GM18499 (cell line): Measurements from ENCODE around the gene ST7L.
A peak's percentile ranks its signal among the peaks of the same experiment; 100 is the strongest.

Experiments used
- ATAC-seq: cut with Tn5 transposase; IDR thresholded peaks from one replicate; pipeline ENCODE4 v1.9.1; 2021; ENCODE audit warnings: moderate number of reproducible peaks; ENCODE audit not compliant: insufficient read depth, unreplicated experiment

The ST7L gene

DNA sequence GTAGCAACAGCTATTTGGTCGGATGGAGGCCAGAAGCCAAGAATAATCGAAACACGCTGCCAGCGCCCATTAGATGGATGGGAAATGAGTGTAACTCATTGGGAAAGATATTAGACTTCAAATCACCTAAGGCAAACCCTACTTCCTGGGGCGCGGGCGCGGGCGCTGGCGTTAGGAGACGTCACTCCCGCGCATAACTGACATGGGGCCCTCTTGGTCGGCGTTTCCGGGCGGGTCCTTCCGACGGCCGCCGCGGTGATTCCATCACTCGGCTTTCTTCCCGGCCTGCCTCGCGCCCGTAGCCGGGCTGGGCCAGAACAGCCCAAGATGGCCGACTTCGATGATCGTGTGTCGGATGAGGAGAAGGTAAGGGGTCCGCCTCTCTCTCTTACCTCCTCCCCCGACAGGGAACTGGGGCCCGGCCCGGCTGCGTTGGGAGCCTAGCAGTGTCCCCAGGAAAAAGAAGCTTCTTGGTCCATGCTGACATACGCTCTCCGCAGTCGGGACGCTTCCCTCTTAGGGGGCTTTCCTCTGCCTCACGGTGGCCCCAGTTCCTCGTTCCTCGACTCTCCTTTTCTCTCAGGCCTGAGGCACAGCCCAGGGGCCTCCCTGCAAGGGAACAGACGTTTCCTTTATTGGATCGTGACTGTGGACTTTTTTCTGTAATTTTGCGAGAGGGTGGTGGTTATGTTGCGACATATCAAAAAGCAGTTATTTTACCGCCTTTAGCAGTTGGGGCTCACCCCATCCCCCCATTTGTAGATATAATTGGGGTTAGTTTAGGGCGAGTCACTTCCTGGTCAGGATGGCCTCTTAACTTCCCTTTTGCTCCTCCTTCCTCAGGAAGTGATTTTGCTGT lies 806 bp upstream of the ST7L start, which contains the start of gene CAPZA1:
Gene CAPZA1, plus strand, starts transcription at position 315 of the 859 bp plus-strand sequence. Its CDS starts 13 bp downstream, at position 328.
- ATAC-seq = peak; percentile 51

DNA sequence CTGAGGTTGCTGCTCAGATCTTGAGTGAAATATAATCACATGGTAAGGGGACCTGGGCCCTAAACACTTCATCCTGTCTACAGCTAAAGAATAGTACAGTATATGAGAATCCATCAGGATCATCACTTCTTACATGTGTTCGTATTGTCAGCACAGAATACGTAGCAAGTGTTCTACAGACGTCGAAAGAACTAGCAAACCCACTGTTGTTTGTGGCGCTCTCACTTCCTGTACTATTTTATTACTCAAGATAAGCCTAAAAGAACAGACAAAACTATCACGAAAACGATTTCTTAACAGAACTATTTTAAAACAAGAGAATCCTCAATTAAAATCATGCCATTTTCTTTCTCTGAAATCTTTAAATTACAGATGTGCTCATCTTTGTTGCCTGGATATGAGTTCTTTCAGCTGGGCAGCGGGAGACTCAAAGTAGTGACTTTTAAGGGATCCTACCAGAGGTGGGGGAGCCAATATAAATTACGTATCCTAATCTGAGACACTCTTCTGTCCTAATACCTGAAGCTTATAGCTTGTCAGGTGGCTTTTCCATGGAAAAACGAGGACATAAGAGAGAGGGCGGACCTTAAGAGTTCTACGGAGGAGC lies 724 bp downstream of the ST7L start:
- no peak for ATAC-seq

DNA sequence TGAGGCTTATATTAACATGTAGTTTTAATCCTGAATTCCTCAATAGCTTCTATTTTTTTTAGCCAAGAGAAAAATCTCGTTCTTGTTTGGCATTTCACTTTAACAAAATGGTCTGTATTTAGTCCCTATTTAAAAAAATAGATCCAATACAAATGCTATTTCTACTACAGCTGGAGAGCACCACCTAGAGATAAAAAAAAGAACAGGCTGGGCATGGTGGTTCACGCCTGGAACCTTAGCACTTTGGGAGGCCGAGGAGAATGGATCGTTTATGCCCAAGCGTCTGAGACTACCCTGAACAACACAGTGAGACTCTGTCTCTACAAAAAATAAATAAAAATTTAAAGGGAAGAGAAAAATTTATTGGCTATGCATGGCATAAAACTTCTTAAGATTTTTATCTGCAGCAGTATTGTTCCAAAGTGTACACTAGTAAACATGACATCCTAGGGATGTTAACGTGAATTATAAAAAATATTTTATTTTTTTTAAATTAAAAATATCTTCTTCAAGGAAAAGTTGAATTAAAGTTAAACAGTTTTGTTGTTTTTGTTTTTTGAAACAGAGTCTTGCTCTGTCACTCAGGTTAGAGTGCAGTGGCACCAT lies 4.4 kb downstream of the ST7L start:
- no peak for ATAC-seq

DNA sequence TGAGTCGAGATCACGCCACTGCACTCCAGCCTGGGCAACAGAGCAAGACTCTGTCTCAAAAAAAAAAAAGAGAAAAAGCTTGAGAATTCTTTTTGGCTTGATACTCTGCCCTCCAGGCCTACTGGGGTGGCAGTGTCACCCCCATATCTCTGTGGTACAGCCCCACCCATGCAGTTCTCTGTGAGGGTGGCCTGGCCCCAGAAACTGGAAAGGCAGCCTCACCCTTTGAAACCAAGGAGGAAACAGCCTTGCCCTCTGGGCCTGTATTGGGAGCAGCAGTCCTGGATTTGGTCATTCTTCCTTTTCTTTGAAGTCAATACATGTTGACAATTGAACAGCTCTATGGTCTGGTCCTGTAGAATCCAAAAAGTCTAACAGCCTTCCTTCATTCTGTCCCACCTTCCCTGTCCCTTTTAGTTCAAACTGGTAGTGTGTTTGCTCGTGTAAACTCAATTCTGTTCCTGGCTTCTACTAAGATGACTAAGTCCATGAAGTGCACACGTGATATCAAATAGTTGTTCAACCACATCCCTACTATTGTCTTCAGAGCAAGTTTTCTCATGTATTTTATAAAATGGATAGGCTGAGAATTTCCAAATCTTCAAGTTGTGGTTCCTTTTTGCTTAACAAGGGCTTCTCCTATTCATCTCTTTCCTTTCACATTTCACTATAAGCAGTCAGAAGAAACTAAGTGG lies 13.2 kb downstream of the ST7L start:
- no peak for ATAC-seq

DNA sequence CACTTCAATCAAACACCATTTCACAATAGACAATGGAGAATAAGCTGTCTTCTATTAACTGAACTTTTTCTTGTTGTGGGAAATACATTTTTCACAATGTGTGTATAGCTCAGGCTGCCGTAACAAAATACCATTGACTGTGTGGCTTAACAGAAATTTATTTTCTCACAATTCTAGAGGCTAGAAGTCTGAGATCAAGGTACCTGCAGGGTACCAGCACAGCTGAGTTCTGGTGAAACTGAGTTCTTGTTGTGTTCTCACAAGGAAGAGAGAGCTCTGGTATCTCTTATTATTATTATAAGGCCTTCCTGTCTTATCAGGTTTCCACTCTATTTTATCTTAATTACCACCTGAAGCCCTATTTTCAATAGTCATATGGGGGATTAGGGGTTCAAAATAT lies 15.4 kb downstream of the ST7L start:
- no peak for ATAC-seq

DNA sequence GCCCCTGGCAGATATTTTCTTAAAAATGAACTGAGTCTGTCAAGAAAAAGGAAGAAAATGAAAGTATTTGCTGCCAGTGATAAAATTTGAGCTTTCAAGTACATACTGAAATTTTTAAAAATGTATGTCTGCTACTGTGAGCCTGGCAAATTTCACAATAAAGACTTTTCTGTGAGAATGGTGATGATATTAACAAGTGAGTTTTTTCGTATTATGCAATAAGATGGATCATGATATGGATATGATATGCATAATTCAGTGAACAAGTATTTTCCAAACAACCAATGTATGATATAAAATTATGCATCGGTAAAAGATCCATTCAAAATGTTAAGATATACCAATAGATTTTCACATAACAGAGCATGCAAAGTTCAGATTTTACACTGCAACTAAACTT lies 15.9 kb downstream of the ST7L start:
- no peak for ATAC-seq

DNA sequence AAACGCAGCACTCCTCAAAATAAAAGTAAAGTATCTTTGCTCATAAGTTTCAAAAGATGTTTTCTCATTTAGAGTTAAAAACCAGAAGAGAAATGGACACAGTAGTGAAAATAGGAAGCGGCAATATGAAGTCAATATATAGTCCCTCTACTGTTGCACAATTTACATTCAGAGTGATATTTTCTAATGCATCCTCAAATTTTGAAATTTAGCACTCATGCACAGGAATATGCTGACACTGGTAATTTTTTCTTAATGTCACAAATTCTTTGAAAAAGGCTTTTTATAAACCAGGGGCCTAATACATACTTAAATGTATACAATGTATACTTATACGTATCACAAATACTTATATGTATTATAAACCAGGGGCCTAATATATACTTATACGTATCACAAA lies 19.5 kb downstream of the ST7L start:
- no peak for ATAC-seq

DNA sequence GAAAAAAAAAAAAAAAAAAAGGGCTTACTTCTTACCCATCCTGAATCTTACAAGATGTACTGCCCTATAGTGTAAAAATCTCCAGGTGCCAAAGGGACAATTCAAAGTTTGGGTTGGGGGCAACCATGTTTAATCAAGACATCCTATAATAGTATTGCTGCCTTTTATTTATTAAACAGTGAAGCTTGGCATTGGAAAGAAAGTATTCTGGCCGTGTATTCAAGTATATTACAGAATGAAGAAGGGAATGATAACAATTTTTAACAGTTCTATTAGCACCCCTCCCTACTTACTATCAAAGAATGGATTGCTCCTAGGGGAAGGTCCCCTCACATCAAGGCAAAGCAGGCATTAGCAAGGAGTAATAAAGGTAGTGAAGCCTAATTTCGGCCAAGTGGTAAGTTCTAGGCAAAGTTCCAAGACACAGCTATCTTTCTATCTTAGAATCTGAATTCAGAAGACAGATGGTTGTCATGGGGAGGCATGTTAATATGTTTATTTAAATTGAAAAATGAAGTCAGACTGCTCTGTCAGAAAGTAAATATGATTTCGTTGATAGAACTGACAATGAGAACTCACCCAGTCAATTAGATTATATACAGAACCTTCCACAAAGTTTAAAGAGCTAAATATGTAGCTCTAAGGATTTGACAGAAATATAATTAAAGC lies 24.6 kb downstream of the ST7L start:
- no peak for ATAC-seq

DNA sequence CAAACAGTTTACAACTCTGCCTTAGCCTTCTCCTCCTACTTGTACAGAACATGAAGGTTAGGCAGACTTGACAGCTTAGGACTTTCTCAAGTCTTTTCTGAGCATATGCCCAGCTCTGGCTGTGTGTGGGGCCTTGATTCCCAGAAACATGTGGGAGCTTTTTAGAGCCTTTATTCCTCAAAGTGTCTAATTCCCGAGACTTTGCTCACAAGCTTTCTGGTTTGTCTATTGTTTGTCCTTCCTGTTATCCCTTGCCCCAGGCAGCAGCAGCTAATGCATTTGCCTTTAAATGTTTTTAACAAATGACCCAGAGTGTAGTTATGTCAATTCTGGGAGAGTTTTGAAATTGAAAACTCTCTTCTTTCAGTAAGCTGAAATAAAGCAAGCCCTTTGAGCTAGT lies 29.2 kb downstream of the ST7L start:
- ATAC-seq = no peak

DNA sequence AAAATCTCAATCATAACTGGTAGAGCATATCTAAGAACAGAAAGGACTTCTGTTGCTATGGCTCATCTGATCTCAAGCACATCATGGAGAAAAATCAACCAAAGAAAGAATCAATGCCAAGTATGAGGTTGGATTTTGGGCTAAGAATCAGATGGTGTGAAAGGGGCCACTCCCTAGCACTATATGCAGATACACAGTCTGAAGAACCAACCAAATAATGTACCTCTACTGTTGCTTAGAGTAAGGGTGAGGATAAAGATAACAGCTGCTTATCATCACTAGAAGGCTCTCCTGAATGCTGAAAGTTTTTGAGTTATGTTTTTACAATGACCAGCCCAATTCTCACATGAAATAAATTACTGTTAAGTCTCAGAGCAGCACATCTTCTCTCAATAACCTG lies 35.6 kb downstream of the ST7L start:
- no peak for ATAC-seq

DNA sequence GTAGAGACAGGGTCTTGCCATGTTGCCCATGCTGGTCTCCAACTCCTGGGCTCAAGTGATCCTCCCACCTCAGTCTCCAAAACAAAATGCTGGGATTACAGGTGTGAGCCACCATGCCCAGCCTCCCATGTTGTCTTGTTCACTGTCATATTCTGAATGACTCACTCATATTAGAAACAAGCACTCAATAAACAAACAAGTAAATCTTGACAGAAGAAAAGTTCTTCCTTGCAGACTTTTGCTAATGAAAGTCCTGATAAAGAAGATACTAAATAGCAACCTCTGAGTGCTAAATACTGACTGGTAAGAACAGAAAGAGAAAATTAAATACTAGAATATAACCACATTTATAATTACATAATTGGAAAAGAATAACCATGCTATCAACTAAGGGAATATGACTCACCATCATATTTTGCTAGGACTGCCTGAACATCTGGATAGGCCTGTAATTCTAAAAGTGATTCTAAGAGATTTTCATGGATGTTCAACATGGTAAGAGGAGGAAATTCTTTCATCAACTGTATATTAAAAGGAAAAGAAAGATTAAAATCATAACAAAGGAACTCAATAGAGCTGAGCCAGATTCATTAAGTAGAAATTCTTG lies 37.3 kb downstream of the ST7L start:
- ATAC-seq = no peak

DNA sequence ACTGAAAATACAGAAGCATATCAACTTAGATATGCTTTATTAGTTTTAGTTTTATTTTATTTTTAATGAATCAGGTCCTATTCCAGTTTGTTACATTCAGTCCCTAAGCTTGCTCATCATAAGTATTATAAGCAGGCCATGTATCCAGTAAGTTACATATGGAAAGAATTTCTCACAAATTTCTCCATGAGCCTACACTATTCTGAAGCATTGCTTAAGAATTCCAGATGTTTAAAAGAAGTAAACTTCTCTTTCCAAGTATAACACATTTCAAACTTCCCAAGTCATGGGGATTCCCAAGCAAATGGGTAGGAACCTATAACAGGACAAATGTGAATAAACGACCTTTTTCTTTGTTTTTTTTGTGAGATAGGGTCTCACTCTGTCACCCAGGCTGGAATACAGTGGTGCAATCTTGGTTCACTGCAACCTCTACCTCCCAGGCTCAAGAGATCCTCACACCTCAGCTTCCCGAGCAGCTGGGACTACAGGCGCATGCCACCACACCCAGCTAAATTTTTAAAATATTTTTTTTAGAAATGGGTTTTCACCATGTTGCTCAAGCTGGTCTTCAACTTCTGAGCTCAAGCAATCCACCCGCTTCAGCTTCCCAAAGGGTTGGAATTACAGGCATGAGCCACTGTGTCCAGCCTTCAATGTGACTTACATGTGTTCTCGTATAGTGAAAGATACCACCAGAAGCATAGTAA lies 39.0 kb downstream of the ST7L start:
- ATAC-seq = no peak

DNA sequence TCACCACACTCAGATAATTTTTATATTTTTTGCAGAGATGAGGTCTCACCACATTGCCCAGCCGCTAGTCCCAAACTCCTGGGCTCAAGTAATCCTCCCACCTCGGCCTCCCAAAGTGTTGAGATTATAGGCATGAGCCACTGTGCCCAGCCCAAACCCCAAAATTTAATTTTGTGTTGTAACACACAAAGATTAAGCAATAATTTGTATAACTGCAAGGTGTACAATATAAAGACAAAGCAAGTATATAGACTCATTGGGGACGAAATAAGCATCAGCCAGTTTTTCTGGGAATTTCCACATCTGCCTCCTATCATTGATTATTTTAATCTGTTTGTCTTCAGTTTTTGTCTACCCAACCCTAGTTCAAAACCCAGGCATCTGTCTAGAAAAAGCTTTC lies 42.7 kb downstream of the ST7L start:
- ATAC-seq = no peak

DNA sequence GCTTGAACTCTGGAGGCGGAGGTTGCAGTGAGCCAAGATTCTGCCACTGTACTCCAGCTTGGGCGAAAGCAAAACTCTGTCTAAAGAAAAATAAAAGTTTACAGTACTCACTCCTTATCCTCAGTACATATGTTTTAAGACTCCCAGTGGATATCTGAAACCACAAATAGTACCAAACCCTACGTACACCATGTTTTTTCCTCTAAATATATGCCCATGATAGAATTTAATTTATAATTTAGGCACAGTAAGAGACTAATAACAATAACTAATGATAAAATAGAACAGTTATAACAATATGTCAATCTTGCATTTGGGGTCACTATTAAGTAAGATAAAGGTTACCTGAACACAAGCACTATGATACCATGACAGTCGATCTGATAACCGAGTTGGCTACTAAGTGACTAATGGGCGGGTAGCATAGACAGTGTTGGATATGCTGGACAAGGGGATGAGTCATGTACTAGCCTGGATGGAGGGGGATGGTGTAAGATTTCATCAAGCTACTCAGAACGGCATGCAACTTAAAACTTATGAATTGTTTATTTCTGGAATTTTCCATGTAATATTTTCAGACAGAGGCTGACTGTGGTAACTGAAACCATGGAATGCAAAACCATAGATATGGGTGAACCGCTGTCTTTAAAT lies 43.7 kb downstream of the ST7L start:
- no peak for ATAC-seq

DNA sequence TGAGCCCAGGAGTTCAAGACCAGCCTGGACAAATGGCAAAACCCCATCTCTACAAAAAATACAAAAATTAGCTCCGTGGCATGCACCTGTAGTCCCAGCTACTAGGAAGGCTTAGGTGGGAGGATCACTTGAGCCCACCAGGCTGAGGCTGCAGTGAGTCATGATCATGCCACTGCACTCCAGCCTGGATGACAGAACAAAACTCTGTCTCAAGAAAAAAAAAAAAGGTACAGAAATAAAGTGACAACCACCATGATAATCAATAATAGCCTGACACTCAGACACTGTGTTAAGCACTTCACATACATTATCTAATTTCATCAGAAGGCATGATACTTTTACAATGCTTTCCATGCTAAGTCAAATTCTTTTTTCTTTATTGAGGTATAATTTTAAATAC lies 53.1 kb downstream of the ST7L start:
- ATAC-seq = no peak

DNA sequence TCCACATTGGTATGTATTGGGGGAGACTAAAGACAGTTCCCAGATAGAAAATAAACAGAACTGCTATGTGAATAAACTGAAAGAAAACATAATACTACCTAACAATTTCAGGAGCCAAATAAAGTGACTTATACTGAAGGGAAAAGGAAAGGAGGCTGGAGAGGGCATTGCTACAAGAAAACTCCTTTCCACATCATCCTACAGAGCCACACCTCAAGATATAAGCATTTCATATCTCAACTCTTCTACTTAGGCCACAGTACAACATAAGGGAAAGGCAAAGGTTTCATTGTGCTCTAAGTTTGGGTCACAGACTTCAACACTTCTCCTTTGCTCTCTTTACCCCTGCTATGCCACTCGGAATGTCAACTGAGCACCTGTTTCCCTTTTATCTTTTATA lies 54.9 kb downstream of the ST7L start:
- no peak for ATAC-seq

DNA sequence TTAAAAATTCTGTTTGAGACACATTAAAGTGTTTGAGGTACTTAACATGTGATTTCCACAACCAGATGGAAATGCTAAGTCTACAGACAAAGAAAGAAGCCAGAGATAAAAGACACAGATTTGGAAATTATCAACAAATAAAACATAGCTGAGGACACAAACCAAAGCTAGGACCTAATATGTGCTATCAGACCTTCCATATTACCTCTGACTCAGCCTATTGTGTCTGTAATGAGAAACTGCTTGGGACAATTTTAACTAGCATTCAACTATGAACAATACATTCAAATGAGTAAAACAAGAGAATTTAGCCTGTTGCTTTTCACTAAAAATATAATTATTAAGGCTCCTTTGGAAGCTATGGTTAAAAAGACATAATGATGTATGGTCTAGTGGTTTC lies 55.6 kb downstream of the ST7L start:
- no peak for ATAC-seq

DNA sequence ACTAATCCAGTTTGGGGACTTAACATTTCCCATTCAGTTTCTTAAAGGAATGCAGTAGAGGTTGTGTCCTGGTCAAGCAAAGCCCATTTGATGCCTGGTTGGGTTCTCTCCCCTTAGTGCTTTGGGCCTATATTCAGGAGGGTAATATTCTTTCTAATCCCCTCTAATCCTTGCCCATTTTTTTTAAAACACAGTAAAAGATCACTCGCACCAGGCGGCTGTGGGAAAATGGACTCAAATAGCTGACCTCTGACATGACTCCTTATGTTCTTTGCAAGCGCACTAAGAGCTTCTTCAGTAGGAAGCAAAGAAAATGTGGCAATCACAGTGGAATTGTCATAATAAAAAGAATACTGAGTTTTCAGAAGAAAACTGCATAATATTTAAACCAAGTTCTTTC lies 60.3 kb downstream of the ST7L start:
- ATAC-seq = no peak

DNA sequence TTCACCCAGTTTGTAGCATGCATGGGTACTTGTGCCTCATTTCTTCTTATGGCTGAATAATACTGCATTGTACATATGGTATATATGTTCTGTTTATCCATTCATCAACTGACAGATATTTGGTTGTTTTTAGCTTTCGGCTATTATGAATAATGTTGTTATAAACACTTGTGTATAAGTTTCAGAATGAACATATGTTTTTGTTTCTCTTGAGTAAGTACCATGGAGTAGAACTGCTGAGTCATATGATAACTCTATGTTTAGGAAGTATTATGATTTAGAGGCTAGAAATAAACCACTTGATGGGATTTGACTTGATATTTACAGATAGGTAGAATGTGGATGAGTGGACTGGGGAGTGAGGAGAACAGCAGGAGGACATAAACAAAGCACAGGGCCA lies 61.6 kb downstream of the ST7L start:
- no peak for ATAC-seq
